ENCODE data around the gene EVA1A.

DNA sequence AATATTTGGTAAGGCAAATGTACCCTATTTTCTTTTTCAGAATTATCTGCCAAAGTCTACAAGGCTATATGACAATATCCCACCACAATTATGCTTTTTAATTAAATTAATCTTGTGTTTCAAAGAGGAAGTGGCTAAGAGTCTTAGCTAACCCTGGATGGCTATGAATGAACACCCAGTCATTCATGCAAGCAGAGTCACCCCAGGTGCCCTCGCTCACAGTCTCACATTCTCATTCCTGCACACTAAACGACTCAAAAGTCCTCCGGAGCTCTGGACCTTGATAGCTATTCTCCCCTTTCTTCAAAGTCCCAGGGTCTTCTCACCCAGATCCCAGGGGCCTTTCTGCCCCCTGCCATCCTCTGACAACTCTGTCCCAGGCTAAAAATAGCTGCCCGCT is 43.7 kb upstream of the EVA1A start:
- TF ChIP-seq YY1 (IDR thresholded peaks at IDR 0.05; ENCODE audit: insufficient read depth, insufficient read length): no peak
- TF ChIP-seq ZNF274 (IDR thresholded peaks at IDR 0.05; ENCODE audit: low read depth, low read length): no peak

Data from NT2/D1 (cell line).